AG09319 (cell line): ENCODE measurements around the gene MRPL1.
A peak's percentile ranks its signal among the peaks of the same experiment; 100 is the strongest.

Source experiments
- DNase-seq: peaks from one replicate; pipeline ENCODE4 v3.0.0-alpha.2; 2010; ENCODE audit warnings: low read depth; ENCODE audit errors: extremely low read depth
- TF ChIP-seq, protein P1 (sequence below): IDR thresholded peaks from 2 replicates; pipeline ENCODE4 v1.5.1; 2011; ENCODE audit warnings: low read depth, mild to moderate bottlenecking, inconsistent platforms, low read length, moderate library complexity

The MRPL1 gene

DNA sequence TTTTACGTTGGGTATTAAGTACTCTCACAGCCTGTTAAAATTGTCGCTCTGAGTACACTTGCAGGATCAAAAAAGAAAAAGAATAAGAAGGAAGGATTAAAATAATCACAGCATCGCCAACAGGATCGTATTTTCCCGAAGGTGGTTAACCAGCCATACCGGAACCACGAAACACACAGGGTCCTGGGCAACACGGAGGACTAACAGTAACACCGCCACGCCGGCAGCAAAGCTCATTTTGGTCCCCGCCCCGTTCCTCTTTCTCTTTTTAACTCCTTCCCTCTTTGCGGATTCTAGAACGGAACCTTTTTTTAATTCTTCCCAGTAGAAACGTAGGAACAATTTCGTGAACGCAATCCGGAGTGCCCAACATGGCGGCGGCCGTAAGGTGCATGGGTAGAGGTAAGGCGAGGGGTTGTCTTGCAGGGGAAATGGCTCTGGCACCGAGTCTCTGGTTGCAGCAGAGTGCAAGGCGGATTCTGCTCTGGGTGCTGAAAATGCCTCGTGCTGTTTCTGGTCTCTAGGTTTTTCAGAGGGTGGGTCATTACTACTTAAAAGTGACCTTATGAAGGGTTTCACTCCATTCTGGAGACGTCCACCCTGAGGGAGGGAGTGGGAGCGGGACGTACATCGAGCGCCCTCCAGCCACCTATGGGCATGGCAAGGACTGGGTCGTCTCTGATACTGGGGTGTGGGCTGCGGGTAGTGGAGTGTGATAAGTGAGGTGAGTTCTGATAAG, at the start of gene MRPL1:
TSS of gene MRPL1 (plus strand) at position 353 of the 739 bp plus-strand sequence. CDS start at position 372, 19 bp downstream.
- peak; percentile 87 for DNase-seq
- TF ChIP-seq, protein P1, sequence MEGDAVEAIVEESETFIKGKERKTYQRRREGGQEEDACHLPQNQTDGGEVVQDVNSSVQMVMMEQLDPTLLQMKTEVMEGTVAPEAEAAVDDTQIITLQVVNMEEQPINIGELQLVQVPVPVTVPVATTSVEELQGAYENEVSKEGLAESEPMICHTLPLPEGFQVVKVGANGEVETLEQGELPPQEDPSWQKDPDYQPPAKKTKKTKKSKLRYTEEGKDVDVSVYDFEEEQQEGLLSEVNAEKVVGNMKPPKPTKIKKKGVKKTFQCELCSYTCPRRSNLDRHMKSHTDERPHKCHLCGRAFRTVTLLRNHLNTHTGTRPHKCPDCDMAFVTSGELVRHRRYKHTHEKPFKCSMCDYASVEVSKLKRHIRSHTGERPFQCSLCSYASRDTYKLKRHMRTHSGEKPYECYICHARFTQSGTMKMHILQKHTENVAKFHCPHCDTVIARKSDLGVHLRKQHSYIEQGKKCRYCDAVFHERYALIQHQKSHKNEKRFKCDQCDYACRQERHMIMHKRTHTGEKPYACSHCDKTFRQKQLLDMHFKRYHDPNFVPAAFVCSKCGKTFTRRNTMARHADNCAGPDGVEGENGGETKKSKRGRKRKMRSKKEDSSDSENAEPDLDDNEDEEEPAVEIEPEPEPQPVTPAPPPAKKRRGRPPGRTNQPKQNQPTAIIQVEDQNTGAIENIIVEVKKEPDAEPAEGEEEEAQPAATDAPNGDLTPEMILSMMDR = no peak; the same call in 1 of the 2 replicates

DNA sequence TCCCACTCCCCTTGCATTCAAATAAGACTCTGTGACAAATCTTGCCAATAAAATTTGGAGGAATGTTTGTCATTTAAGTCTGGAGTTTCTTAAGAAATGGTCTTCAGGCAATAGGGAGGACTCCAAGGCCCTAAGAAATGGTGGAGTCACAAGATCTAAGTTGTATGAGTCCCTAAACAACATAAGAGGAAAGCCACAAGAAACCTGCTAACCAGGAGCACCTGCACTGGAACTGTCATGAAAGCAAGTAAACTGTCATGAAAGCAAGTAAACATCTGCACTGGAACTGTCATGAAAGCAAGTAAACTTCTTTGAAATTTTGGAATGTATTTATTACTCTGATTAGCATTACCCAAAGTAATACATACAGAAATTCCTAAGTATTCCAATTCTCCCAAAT, 47.0 kb upstream of the MRPL1 start:
- TF ChIP-seq, protein P1 = no peak

DNA sequence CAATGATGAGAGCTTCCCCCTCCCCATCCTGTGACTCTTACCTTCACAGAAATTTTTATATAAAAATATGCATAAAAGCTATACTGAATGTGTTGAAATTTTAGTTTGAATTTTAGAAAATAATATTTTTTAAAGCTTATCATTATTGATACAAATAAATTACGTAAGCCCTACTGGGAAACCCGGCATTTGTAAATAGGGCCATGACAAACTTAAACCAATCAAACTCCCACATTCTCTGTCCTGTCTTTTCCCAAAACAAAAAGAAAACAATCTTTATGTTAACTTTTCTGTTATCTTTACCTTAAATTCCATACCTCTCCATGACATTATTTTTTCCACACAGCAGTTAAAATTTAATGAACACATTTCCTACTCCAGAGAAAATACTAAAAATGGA, 46.1 kb upstream of the MRPL1 start:
- DNase-seq = no peak
- TF ChIP-seq, protein P1 = no peak

More for the DNA sequence above, 47.0 kb upstream of the MRPL1 start:
- DNase-seq = no peak

DNA sequence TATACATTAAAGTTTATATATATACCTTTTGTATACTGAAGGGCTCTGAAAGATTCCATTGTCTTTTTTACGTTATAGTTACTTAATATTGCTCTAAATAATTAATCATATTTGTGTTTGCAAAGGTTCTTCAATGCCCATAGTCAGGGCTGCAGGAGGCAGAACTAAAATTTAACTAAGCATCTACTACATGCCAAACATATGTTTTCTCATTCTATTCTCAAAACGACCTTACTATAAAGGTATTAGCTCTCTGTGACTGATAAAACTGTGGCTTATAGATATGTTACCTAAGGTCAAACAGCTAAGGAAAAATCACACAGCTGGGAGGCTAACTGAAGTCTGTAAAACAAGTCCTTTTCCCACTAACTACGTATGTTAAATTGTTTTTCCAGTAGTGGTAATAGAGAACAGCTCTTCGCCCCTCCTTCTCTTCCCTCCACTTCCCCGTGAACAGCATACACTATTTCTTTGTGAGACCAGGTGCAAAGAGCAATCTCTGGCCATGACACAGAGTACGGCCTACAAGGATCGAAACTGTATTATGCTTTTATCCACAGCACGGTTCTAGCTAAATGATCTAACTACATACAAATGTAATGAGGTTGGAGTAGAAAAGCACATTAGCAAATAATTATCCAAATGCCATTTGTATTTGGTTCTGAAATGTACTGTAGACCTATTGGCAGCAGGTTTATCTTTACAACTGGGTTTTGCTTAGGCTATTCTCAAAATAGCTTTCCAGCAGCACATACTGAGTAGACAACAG, 45.1 kb upstream of the MRPL1 start:
- TF ChIP-seq, protein P1 = no peak
- DNase-seq = no peak

DNA sequence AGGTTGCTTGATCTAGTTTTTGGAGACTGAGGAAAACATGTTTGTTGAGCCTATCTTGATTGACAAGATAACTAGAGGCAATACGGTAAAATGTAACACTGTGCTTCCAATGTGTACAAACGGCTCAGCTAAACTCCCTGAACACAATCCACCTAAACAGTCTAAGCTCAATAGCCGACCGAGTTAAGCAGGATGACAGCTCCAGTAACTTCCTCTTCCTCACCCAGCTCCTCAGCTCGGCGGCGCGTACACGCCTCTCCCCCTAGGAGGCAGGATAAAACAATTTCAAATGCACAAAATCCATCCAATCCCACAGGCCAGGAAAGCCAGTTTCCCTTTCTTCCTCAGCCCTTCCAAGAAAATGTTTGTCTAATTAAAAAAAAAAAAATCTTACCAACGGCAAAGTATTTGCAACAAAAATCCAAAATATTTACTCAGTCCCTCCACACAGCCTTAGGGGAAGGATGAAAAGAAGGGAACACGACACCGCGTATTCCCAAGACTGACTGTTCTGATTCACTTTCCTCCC, 44.5 kb upstream of the MRPL1 start:
- TF ChIP-seq, protein P1 = peak; percentile 56
- DNase-seq = peak; percentile 48

DNA sequence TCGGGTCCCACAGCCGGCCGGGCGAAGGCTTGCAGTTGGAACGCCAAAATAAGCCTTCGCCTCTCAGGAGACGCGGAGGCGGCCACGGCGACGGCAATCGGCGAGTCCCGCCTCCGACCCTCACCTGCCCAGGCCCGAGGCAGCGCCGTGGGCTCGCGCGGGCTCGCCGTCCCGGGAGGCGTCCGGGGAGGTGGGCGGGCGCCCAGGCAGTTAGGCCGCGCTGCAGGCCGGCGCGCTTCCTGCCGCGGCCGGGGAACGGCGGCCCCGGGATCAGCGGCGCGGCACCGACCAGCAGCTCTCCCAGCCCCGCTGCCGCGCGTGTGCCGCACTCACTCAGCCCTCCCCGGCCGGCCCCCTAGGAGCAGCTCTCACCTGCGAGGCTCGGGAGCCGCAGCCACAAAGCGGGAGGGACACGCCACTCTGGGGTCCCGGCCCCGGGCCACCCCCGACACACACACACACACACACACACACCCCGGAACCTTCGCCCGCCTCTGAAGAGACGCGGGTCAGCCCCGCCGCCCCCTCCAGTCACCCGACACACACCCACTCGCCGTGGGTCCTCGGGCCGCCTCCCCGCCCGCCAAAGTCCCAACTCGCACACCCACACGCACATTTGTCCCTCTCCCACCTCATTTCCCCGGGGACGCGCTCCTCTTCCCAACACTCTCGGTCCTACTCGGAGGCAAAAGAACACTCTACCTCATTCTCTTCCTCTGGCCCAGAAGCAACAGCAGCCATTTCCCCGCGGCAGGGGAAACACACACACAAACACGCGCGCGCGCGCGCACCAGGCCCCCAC, 43.8 kb upstream of the MRPL1 start, which contains the start of gene CNOT6L:
TSS of gene CNOT6L (minus strand) at position 767 of the 802 bp plus-strand sequence. CDS start at position 707, 60 bp downstream.
- TF ChIP-seq, protein P1 = no peak
- peak; percentile 37 for DNase-seq
